ENCODE measurements around the gene KIF26B. TPM values are rescaled to one million over a fixed set of nuclear protein-coding genes. Genes with fewer than 3 reads are reported as not detected.
A peak's percentile ranks its signal among the peaks of the same experiment; 100 is the strongest.

The KIF26B gene
- polyA plus RNA-seq, 1 of the 3 experiments (the other 2 are of a cell fraction): 2.6 TPM

GRCh38 chr1:245588116-245588639, 433.4 kb downstream of the KIF26B start:
- H3K9me3 ChIP-seq: no peaks in the 10 kb centered on the region
- WGBS (ENCODE audit: low lambda C conversion rate): 96% methylated on average over 10 of the region's 10 CpGs
- H3K9ac ChIP-seq: no peak overlapping the region
- peak; percentile 38 for DNase-seq
- ChIA-PET CTCF (no interaction called here), POLR2A (no interaction called here)
- H3K36me3 ChIP-seq (replicated peaks in 1 of 2; ENCODE audit: control insufficient read depth in 1 of 2, insufficient read depth in 2 of 2, low read length in 1 of 2): peaks cover 0 to 15% of the 10 kb centered on the region in 2 experiments
- H3K27me3 ChIP-seq (ENCODE audit: insufficient read depth): no peaks in the 10 kb centered on the region
- peaks cover 15% of the 10 kb centered on the region for H3F3A ChIP-seq (replicated peaks; ENCODE audit: insufficient read depth)
- H3K4me1 ChIP-seq (ENCODE audit: control insufficient read depth in 1 of 2, insufficient read depth in 2 of 2, low read depth in 1 of 2, low read length in 1 of 2): peaks cover 0 to 65% of the 10 kb centered on the region in 2 experiments; a peak in 3 of 4 replicates
- TF ChIP-seq POLR2AphosphoS5 (IDR thresholded peaks at IDR 0.05; ENCODE audit: low read depth, low read length): no peak
- no peak for TF ChIP-seq TCF12 (IDR thresholded peaks at IDR 0.05)
- TF ChIP-seq NRF1 (IDR thresholded peaks at IDR 0.05; ENCODE audit: low read depth, low read length): no peak
- TF ChIP-seq CHD2 (IDR thresholded peaks at IDR 0.05; ENCODE audit: low read length, partially characterized antibody): no peak
- no peak for TF ChIP-seq GABPA (IDR thresholded peaks at IDR 0.05; ENCODE audit: low read depth)
- no peak for TF ChIP-seq RAD21 (IDR thresholded peaks at IDR 0.05; ENCODE audit: low read length)
- no peak for TF ChIP-seq MEF2A (IDR thresholded peaks at IDR 0.05; ENCODE audit: borderline replicate concordance, low read depth)
- H3K4me2 ChIP-seq: no peak overlapping the region
- H4K20me1 ChIP-seq (ENCODE audit: insufficient read depth): no peaks in the 10 kb centered on the region
- H3K4me3 ChIP-seq (ENCODE audit: low read depth in 2 of 2, low read length in 1 of 2): no peak overlapping the region
- no peaks in the 10 kb centered on the region for H3K9me2 ChIP-seq
- H3K27ac ChIP-seq (ENCODE audit: low read depth in 2 of 2, low read length in 1 of 2): peak overlapping the region in 1 of 2 experiments; percentile 96; a peak in 2 of 4 replicates
- H3K79me2 ChIP-seq (ENCODE audit: insufficient read depth): no peaks in the 10 kb centered on the region
- no peak overlapping the region for H2AFZ ChIP-seq (ENCODE audit: low read depth)

GRCh38 chr1:245589316-245589715, 434.5 kb downstream of the KIF26B start:
- Histone ChIP-seq H3K27ac (ENCODE audit: low read depth in 2 of 2, low read length in 1 of 2) (peak overlapping the region in 1 of 2 experiments; percentile 96; a peak in 2 of 4 replicates), H3K9me2 (no peaks in the 10 kb centered on the region), H3K27me3 (ENCODE audit: insufficient read depth) (no peaks in the 10 kb centered on the region), H3K4me1 (ENCODE audit: control insufficient read depth in 1 of 2, insufficient read depth in 2 of 2, low read depth in 1 of 2, low read length in 1 of 2) (peaks cover 0 to 54% of the 10 kb centered on the region in 2 experiments; a peak in 3 of 4 replicates), H3K36me3 (replicated peaks in 1 of 2; ENCODE audit: control insufficient read depth in 1 of 2, insufficient read depth in 2 of 2, low read length in 1 of 2) (peaks cover 0 to 7% of the 10 kb centered on the region in 2 experiments), H3K79me2 (ENCODE audit: insufficient read depth) (no peaks in the 10 kb centered on the region), H3K4me2 (no peak overlapping the region), H2AFZ (ENCODE audit: low read depth) (no peak overlapping the region), H3F3A (replicated peaks; ENCODE audit: insufficient read depth) (peaks cover 15% of the 10 kb centered on the region), H4K20me1 (ENCODE audit: insufficient read depth) (no peaks in the 10 kb centered on the region), H3K4me3 (ENCODE audit: low read depth in 2 of 2, low read length in 1 of 2) (no peak overlapping the region), H3K9ac (no peak overlapping the region), H3K9me3 (no peaks in the 10 kb centered on the region)
- CTCF ChIA-PET: interaction anchor here (1.3 kb wide), 1 partner anchor 17 kb away, joined by 4 read pairs; no protein-coding TSS in a partner anchor
- DNase-seq: peak; percentile 39
- 83% methylated on average over 10 of the region's 12 CpGs for WGBS (ENCODE audit: low lambda C conversion rate)
- POLR2A ChIA-PET: no interaction called here
- no peak for TF ChIP-seq PBX3 (IDR thresholded peaks at IDR 0.05)
- no peak for TF ChIP-seq EP300 (IDR thresholded peaks at IDR 0.05; ENCODE audit: borderline replicate concordance in 1 of 2, low read depth in 1 of 2, low read length in 1 of 2)
- TF ChIP-seq TCF12 (IDR thresholded peaks at IDR 0.05): no peak
- TF ChIP-seq REST (IDR thresholded peaks at IDR 0.05; ENCODE audit: low read depth, low read length): no peak
- no peak for TF ChIP-seq YY1 (IDR thresholded peaks at IDR 0.05; ENCODE audit: low read depth)
- TF ChIP-seq JUND (IDR thresholded peaks at IDR 0.05): no peak
- no peak for TF ChIP-seq FOXJ3 (CRISPR knock-in tag; IDR thresholded peaks at IDR 0.05)
- TF ChIP-seq MEF2A (IDR thresholded peaks at IDR 0.05; ENCODE audit: borderline replicate concordance, low read depth): no peak
- no peak for TF ChIP-seq RFX5 (IDR thresholded peaks at IDR 0.05; ENCODE audit: low read length)
- TF ChIP-seq ZBTB33 (IDR thresholded peaks at IDR 0.05; ENCODE audit: borderline replicate concordance, low read depth): no peak
- no peak for TF ChIP-seq FOSL2 (IDR thresholded peaks at IDR 0.05; ENCODE audit: borderline replicate concordance, low read depth)
- no peak for TF ChIP-seq POLR2AphosphoS5 (IDR thresholded peaks at IDR 0.05; ENCODE audit: low read depth, low read length)
- no peak for TF ChIP-seq NFIC (IDR thresholded peaks at IDR 0.05; ENCODE audit: borderline replicate concordance)
- no peak for TF ChIP-seq CHD2 (IDR thresholded peaks at IDR 0.05; ENCODE audit: low read length, partially characterized antibody)
- no peak for TF ChIP-seq TAF1 (IDR thresholded peaks at IDR 0.05; ENCODE audit: borderline replicate concordance, low read depth, low read length)
- no peak for TF ChIP-seq CTCF (IDR thresholded peaks at IDR 0.05)
- TF ChIP-seq TEAD4 (IDR thresholded peaks at IDR 0.05; ENCODE audit: borderline replicate concordance, insufficient read depth): no peak

All from SK-N-SH (cell line).